Measurements from ENCODE around the gene RTN4RL1.
"Not testable (repeated sequence)": the region's sequence is repeated elsewhere in the genome, so short reads cannot be mapped to it uniquely, and the experiment has no call there.

RTN4RL1 gene

GRCh38 chr17:1896243-1897104 is 128.7 kb downstream of the RTN4RL1 start:
- no peak for DNase-seq (ENCODE audit: low read depth in 2 of 2)

- DNase-seq (ENCODE audit: low read depth in 2 of 2): not testable (repeated sequence)
Measured at GRCh38 chr17:1895479-1895878, 129.7 kb downstream of the RTN4RL1 start.

GRCh38 chr17:1894753-1895339 is 130.3 kb downstream of the RTN4RL1 start:
- no peak for DNase-seq (ENCODE audit: low read depth in 2 of 2)

- no peak for DNase-seq (ENCODE audit: low read depth in 2 of 2)
Measured at GRCh38 chr17:1890758-1891450, 134.2 kb downstream of the RTN4RL1 start.

- DNase-seq (ENCODE audit: low read depth in 2 of 2): no peak
Measured at GRCh38 chr17:1888741-1889140, 136.4 kb downstream of the RTN4RL1 start.

Data from stimulated activated CD4-positive, alpha-beta T cell treated with anti-CD3 and anti-CD28 coated beads, Interleukin-4, amount 100 ng/mL, for 48 hours (primary cell).